ENCODE measurements around the gene RANBP17.
"Not testable (repeated sequence)": the region's sequence is repeated elsewhere in the genome, so short reads cannot be mapped to it uniquely, and the experiment has no call there.

The RANBP17 gene

DNA sequence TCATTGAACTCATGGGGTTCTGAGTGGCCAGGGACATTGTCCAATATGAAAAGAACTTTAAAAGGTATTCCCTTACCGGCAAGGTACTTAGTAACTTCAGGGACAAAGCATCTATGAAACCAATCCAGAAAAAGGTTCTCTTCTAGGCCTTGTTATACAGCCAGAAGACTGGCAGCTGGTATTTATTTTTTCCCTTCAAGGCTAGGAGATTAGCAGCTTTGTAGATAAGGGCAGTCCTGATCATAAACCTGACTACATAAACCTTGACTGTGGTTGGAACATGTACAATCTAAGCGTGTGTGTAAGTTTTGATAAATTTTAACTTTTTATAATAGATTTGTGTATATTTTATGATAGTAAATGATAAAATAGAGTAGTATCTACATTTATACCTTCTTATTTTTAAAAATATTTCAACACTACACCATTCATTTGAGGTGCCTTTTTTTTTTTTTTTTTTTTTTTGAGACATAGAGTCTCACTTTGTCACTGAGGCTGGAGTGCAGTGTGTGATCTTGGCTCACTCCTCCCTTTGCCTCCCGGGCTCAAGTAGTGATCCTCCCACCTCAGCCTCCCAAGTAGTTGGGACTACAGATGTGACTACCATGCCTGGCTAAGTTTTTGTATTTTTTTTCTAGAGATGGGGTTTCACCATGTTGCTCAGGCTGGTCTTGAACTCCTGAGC, 24.5 kb downstream of the RANBP17 start:
- H3K36me3 Mint-ChIP-seq (ENCODE audit: low read depth), result no peaks in the 10 kb centered on the region
- H3K9me3 Mint-ChIP-seq, result no peaks in the 10 kb centered on the region
- H3K4me1 Mint-ChIP-seq (ENCODE audit: low read depth), result no peaks in the 10 kb centered on the region
- DNase-seq, result no peak
- no peak overlapping the region for H3K27ac Mint-ChIP-seq
- no peak overlapping the region for H3K4me3 Mint-ChIP-seq
- H3K27me3 Mint-ChIP-seq, result peaks cover 2% of the 10 kb centered on the region

DNA sequence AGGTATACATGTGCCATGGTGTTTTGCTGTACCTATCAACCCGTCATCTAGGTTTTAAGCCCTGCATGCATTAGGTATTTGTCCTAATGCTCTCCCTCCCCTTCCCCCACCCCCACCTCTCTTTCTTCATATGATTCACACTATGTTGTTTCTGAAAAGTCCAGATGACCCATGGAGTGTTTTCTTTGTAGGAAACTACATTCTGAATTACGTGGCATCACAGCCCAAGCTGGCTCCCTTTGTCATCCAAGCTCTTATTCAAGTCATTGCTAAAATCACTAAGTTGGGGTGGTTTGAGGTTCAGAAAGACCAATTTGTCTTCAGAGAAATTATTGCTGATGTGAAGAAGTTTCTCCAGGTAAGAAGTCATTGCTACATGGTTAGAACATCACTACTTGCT, 30.4 kb downstream of the RANBP17 start:
- DNase-seq, result no peak
- H3K4me3 Mint-ChIP-seq, result no peak overlapping the region
- H3K36me3 Mint-ChIP-seq (ENCODE audit: low read depth), result no peaks in the 10 kb centered on the region
- no peak overlapping the region for H3K27ac Mint-ChIP-seq
- H3K27me3 Mint-ChIP-seq, result peaks cover 6% of the 10 kb centered on the region
- H3K9me3 Mint-ChIP-seq, result peaks cover 2% of the 10 kb centered on the region
- no peaks in the 10 kb centered on the region for H3K4me1 Mint-ChIP-seq (ENCODE audit: low read depth)

DNA sequence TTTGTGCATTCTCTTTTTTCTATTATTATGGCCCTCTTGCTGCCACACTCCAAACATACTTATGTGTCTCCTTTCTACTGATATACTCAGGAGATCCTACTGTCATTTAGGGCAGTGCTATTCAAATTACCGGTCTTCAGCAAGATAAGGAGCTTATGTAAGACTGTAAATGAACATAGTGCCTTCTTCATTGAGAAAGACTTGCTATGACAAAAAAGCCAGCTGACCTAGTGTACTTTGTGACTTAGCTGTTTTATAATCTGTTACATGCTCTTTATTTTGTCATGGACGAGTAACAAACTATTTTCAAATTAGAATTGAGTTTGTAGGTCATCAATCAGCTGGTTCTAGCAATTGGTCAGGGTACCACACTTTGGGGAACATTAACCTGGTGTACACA, 32.8 kb downstream of the RANBP17 start:
- no peak overlapping the region for H3K27ac Mint-ChIP-seq
- peaks cover 7% of the 10 kb centered on the region for H3K9me3 Mint-ChIP-seq
- peaks cover 6% of the 10 kb centered on the region for H3K27me3 Mint-ChIP-seq
- H3K36me3 Mint-ChIP-seq (ENCODE audit: low read depth), result no peaks in the 10 kb centered on the region
- DNase-seq, result no peak
- no peaks in the 10 kb centered on the region for H3K4me1 Mint-ChIP-seq (ENCODE audit: low read depth)
- H3K4me3 Mint-ChIP-seq, result no peak overlapping the region

DNA sequence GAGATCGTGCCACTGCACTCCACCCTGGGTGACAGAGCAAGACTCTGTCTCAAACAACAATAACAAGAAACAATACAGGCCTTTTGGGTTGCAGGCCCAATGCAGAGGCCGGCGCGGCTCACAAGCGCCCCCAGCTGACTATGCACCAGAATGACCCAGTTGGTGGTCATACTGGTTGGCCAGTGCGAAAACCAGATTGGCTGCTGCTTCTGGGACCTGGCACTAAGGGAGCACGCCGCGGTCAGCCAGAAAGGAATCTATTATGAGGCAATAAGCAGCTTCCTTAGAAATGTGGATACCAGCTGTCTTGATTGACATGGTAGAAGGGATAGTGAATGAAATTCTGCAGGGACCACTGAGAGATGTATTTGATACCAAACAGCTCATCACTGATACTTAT, 35.0 kb downstream of the RANBP17 start:
- Mint-ChIP-seq H3K4me1 (ENCODE audit: low read depth) (no peaks in the 10 kb centered on the region), H3K4me3 (no peak overlapping the region), H3K36me3 (ENCODE audit: low read depth) (no peaks in the 10 kb centered on the region), H3K27me3 (no peaks in the 10 kb centered on the region), H3K9me3 (peaks cover 7% of the 10 kb centered on the region), H3K27ac (no peak overlapping the region)
- no peak for DNase-seq

DNA sequence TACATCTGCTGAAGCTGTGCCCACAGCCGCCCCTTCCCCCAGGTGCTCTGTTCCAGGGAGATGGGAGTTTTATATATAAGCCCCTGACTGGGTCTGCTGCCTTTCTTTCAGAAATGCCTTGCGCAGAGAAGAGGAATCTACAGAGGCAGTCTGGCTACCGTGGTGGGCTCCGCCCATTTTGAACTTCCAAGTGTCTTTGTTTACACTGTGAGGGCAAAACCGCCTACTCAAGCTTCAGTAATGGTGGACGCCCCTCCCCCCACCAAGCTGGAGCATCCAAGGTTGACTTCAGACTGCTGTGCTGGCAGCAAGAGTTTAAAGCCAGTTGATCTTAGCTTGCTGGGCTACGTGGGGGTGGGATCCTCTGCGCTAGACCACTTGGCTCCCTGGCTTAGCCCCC, 41.3 kb downstream of the RANBP17 start:
- DNase-seq, result no peak
- no peaks in the 10 kb centered on the region for H3K4me1 Mint-ChIP-seq (ENCODE audit: low read depth)
- H3K27ac Mint-ChIP-seq, result no peak overlapping the region
- no peaks in the 10 kb centered on the region for H3K27me3 Mint-ChIP-seq
- H3K4me3 Mint-ChIP-seq, result no peak overlapping the region
- no peaks in the 10 kb centered on the region for H3K36me3 Mint-ChIP-seq (ENCODE audit: low read depth)
- peaks cover 4% of the 10 kb centered on the region for H3K9me3 Mint-ChIP-seq

DNA sequence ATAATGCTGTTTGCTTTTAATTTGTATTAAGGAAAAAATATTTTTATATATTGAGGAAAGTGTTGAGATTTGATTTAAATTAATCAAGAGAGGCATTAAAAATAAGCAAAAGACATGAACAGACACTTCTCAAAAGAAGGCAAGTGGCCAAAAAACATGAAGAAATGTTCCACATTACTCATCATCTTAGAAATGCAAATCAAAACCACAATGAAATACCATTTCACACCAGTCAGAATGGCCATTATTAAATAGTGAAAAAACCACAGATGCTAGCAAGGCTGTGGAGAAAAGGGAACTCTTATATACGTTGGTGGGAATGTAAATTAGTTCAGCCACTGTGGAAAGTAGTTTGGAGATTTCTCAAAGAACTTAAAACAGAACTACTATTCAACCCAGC, 45.9 kb downstream of the RANBP17 start:
- no peak overlapping the region for H3K27ac Mint-ChIP-seq
- DNase-seq, result no peak
- H3K27me3 Mint-ChIP-seq, result no peaks in the 10 kb centered on the region
- H3K4me3 Mint-ChIP-seq, result no peak overlapping the region
- H3K4me1 Mint-ChIP-seq (ENCODE audit: low read depth), result no peaks in the 10 kb centered on the region
- H3K36me3 Mint-ChIP-seq (ENCODE audit: low read depth), result no peaks in the 10 kb centered on the region
- H3K9me3 Mint-ChIP-seq, result no peaks in the 10 kb centered on the region

DNA sequence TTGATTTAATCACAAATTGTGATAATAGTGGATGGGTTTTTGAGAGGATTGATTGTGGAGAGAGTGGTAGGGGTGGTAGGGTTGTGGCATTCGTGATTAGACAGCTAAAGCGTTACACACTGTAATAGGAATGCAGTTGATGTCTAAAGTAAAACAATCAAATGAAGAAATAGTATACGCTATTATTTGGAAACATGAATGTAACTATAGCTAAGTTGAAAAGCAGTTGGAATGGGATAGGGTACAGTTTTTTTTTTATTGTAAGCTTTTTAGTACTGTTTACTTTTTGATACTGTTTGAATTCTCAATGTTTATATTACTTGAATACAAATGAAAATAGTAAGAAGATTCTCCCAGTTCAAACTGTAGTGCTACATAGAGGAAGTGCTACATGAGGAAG, 51.8 kb downstream of the RANBP17 start:
- Mint-ChIP-seq H3K4me3 (no peak overlapping the region), H3K4me1 (ENCODE audit: low read depth) (no peaks in the 10 kb centered on the region), H3K27me3 (no peaks in the 10 kb centered on the region), H3K9me3 (no peaks in the 10 kb centered on the region), H3K36me3 (ENCODE audit: low read depth) (no peaks in the 10 kb centered on the region), H3K27ac (no peak overlapping the region)
- no peak for DNase-seq

DNA sequence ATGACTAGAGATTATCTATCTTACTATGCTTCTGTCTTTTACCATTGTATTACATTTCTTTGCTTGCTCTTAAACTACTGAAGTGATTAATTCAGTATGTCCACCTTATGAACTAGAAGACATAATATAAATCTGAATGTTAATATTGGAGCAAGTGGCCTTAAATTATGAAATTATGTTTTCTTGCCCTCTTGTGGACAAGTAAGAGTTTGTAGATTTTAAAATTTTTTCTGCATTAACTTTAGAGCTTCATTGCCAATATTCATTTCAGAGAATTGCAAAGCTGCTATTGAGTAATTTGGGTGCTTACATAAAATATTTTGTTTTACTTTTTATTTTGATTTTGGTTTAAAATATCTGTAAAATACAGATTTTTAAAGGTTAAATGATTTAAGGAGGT, 55.3 kb downstream of the RANBP17 start:
- H3K9me3 Mint-ChIP-seq, result no peaks in the 10 kb centered on the region
- H3K36me3 Mint-ChIP-seq (ENCODE audit: low read depth), result no peaks in the 10 kb centered on the region
- H3K4me1 Mint-ChIP-seq (ENCODE audit: low read depth), result no peaks in the 10 kb centered on the region
- H3K27me3 Mint-ChIP-seq, result no peaks in the 10 kb centered on the region
- no peak for DNase-seq
- H3K4me3 Mint-ChIP-seq, result no peak overlapping the region
- no peak overlapping the region for H3K27ac Mint-ChIP-seq

DNA sequence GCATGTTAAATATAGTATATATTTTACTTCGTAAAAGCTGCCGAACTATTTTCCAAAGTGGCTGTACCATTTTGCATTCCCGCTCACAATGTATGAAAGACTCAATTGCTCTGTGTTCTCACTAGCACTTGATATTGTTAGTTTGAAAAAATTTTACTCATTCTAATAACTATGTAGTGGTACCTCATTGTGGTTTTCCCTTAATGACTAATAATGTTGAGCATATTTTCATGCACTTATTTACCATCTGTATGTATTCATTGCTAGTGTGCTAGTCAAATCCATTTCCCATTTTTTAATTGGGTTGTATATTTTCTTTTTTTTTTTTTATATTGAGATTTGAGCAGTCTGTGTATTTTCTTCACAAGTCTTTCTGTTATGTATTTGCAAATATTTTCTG, 58.4 kb downstream of the RANBP17 start:
- Mint-ChIP-seq H3K4me3 (no peak overlapping the region), H3K27me3 (no peaks in the 10 kb centered on the region), H3K27ac (no peak overlapping the region), H3K4me1 (ENCODE audit: low read depth) (no peaks in the 10 kb centered on the region), H3K9me3 (no peaks in the 10 kb centered on the region), H3K36me3 (ENCODE audit: low read depth) (no peaks in the 10 kb centered on the region)
- DNase-seq, result no peak

DNA sequence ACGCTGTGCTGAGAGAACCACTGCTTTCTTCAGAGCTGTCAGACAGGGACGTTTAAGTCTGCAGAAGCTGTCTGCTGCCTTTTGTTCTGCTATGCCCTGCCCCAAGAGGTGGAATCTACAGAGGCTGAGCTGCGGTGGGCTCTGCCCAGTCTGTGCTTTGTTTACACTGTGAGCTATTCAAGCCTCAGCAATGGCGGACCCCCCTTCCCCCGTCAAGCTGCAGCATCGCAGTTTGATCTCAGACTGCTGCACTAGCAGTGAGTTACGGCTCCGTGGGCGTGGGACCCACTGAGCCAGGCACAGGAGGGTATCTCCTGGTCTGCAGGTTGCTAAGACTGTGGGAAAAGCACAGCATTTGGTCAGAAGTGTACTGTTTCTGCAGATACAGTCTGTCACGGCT, 60.5 kb downstream of the RANBP17 start:
- not testable (repeated sequence) for H3K27me3 Mint-ChIP-seq; DNase-seq; H3K9me3 Mint-ChIP-seq; H3K36me3 Mint-ChIP-seq (ENCODE audit: low read depth); H3K4me3 Mint-ChIP-seq; H3K27ac Mint-ChIP-seq; H3K4me1 Mint-ChIP-seq (ENCODE audit: low read depth)

DNA sequence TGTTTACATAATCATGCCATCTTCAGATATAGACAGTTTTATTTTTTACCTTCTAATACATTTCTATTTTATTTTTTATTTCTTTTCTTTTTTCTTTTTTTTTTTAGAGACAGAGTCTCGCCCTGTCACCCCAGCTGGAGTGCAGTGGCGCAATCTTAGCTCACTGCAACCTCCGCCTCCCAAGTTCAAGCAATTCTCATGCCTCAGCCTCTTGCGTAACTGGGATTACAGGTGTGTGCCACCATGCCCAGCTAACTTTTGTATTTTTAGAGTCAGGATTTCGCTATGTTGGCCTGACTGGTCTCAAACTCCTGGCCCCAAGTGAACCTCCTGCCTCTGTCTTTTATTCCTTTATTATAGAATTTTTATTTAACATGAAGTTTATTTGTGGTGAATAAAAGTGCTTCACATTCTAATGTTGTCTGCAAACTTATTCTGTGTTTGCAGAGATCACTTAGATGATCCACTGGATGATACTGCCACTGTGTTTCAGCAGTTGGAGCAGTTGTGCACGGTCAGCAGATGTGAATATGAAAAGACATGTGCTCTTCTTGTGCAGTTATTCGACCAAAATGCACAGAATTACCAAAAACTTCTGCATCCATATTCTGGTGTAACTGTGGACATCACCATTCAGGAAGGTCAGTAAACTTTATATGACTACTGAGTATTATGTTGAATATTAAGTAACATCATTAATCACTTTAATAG, 62.2 kb downstream of the RANBP17 start:
- H3K9me3 Mint-ChIP-seq, result no peaks in the 10 kb centered on the region
- no peaks in the 10 kb centered on the region for H3K36me3 Mint-ChIP-seq (ENCODE audit: low read depth)
- H3K27me3 Mint-ChIP-seq, result no peaks in the 10 kb centered on the region
- no peak overlapping the region for H3K27ac Mint-ChIP-seq
- H3K4me1 Mint-ChIP-seq (ENCODE audit: low read depth), result no peaks in the 10 kb centered on the region
- no peak overlapping the region for H3K4me3 Mint-ChIP-seq
- no peak for DNase-seq

DNA sequence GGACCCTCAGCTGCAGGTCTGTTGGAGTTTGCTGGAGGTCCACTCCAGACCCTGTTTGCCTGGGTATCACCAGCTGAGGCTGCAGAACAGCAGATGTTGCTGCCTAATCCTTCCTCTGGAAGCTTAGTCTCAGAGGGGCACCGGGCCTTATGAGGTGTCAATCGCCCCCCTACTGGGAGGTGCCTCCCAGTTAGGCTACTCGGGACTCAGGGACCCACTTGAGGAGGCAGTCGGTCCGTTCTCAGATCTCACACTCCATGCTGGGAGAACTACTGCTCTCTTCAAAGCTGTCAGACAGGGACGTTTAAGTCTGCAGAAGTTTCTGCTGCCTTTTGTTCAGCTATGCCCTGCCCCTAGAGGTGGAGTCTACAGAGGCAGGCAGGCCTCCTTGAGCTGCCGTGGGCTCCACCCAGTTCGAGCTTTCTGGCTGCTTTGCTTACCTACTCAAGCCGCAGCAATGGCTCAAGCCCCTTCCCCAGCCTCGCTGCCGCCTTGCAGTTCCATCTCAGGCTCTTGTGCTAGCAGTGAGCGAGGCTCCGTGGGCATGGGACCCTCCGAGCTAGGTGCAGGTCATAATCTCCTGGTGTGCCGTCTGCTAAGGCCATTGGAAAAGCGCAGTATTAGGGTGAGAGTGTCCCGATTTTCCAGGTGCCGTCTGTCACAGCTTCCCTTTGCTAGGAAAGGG, 73.9 kb downstream of the RANBP17 start:
- H3K4me1 Mint-ChIP-seq (ENCODE audit: low read depth), result not testable (repeated sequence)

DNA sequence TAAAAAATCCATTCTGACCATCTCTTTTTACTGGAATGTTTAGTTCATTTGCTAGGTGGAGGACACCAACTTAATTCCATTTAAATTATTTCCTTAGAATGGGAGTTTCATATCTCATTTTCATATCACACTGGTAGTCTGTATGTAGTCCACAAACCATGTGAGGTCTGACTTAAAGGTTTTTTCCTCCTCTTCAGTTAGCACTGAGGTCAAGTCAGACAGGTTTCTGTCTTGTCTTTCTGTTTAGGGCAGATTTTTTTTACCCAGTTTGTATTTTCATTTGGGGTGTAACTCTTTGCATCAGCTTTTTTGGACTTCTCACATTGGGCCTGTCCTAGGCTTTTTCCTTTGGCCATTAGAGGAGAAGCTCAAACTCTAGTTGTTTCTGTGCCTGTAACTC, 75.3 kb downstream of the RANBP17 start:
- Mint-ChIP-seq H3K27me3 (peaks cover 6% of the 10 kb centered on the region), H3K9me3 (no peaks in the 10 kb centered on the region), H3K4me1 (ENCODE audit: low read depth) (no peaks in the 10 kb centered on the region), H3K27ac (no peak overlapping the region), H3K4me3 (no peak overlapping the region), H3K36me3 (ENCODE audit: low read depth) (no peaks in the 10 kb centered on the region)
- DNase-seq, result no peak

More for the DNA sequence above, 73.9 kb downstream of the RANBP17 start:
- H3K36me3 Mint-ChIP-seq (ENCODE audit: low read depth); H3K27me3 Mint-ChIP-seq; H3K4me3 Mint-ChIP-seq; H3K9me3 Mint-ChIP-seq; DNase-seq; H3K27ac Mint-ChIP-seq: not testable (repeated sequence)

DNA sequence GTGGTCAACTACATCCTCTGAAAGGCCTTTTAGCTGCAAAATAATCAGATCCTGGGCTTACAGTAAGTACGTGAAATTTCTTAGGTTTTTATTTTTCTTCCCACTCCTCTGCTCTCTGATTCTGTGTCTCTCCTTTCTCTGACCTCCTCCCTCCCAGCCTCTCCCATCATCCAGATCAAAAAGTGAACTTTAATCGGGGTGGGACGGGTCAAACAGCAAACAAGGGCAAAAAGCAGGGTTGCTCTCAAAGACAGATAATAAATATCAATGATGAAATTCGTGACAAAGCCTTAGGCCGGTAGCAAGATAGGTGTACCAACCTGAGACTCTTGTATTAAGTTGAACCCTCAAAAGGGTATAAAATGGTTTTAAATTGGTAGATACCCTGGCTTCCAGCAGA, 76.1 kb downstream of the RANBP17 start:
- Mint-ChIP-seq H3K27ac (no peak overlapping the region), H3K4me1 (ENCODE audit: low read depth) (no peaks in the 10 kb centered on the region), H3K9me3 (no peaks in the 10 kb centered on the region), H3K27me3 (peaks cover 6% of the 10 kb centered on the region), H3K4me3 (no peak overlapping the region), H3K36me3 (ENCODE audit: low read depth) (no peaks in the 10 kb centered on the region)
- no peak for DNase-seq

DNA sequence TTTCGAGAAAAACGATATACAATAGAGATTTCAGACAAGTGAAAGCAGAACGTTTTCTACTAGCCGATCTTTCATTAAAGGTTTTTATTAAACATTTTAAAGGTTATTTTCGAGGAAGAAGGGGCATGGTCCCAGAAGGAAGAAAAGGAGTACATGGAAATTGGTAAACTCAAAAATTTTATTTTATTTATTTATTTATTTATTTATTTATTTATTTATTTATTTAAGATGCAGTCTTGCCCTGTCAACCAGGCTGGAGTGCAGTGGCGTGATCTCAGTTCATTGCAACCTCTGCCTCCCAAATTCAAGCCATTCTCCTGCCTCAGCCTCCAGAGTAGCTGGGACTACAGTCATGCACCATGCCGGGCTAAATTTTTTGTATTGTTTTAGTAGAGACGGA, 77.4 kb downstream of the RANBP17 start:
- no peak overlapping the region for H3K4me3 Mint-ChIP-seq
- DNase-seq, result no peak
- H3K4me1 Mint-ChIP-seq (ENCODE audit: low read depth), result no peaks in the 10 kb centered on the region
- H3K27ac Mint-ChIP-seq, result no peak overlapping the region
- peaks cover 4% of the 10 kb centered on the region for H3K27me3 Mint-ChIP-seq
- H3K9me3 Mint-ChIP-seq, result no peaks in the 10 kb centered on the region
- H3K36me3 Mint-ChIP-seq (ENCODE audit: low read depth), result no peaks in the 10 kb centered on the region

All from activated T-cell treated with anti-CD3 and anti-CD28 coated beads, Interleukin-2, amount 50 U/mL, for 24 hours (primary cell).